ENCODE measurements around the gene MYBPC1. TPM values are rescaled to one million over a fixed set of nuclear protein-coding genes. Genes with fewer than 3 reads are reported as not detected.

The MYBPC1 gene
- total RNA-seq, 1 experiment from 2014 or later = not detected

DNA sequence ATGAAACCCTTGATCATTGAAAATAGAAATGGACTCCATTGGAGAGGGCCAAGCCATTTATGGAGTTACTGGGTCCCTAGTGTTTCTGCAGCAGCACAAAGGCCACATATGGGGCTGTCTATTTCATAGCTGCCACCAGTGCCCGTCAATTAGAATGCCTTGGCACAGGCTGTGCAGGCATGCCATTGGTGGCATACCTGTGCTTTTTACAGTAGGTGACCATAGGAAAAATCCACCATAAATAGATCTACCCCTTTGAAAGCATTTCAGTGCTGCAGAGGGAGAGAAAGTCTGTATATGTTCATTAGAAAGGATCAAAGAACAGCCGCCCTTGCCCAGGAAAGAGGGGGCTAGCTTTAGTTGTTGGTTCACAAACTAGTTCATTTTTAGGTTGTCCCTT is 13.1 kb downstream of the MYBPC1 start:
- Mint-ChIP-seq H3K4me1 (peaks cover 14% of the 10 kb centered on the region in 2 experiments), H3K27me3 (ENCODE audit: low read depth) (no peaks in the 10 kb centered on the region; the same call in 1 of the 2 replicates), H3K27ac (no peak overlapping the region), H3K9me3 (no peaks in the 10 kb centered on the region), H3K4me3 (no peak overlapping the region), H3K36me3 (ENCODE audit: insufficient read depth in 1 of 3, low read depth in 3 of 3) (no peaks in the 10 kb centered on the region)
- no peak for TF ChIP-seq CTCF (conservative IDR thresholded peaks at IDR 0.05)
- Histone ChIP-seq H3K79me1 (ENCODE audit: insufficient read depth, low read depth, low read length, poor library complexity, severe bottlenecking) (no peaks in the 10 kb centered on the region), H4K20me1 (ENCODE audit: control insufficient read depth, insufficient read depth, insufficient read length) (no peaks in the 10 kb centered on the region), H4K91ac (ENCODE audit: insufficient read length, low read depth, low read length) (no peak overlapping the region), H3K27ac (ENCODE audit: insufficient read length, low read depth, low read length) (no peak overlapping the region), H3K79me2 (ENCODE audit: insufficient read depth, low read length) (no peaks in the 10 kb centered on the region), H3K56ac (ENCODE audit: insufficient read length, low read depth, low read length) (no peak overlapping the region), H2BK20ac (ENCODE audit: low read depth, low read length, poor library complexity, severe bottlenecking) (no peak overlapping the region), H3K4me1 (ENCODE audit: insufficient read depth, low read length) (0 out of 2 replicates have a peak, but pooled peaks cover 6% of the 10 kb centered on the region), H3K14ac (ENCODE audit: insufficient read depth, low read length) (no peak overlapping the region), H2BK15ac (ENCODE audit: low read depth, low read length) (no peak overlapping the region), H2BK12ac (ENCODE audit: insufficient read length, low read depth, low read length) (no peak overlapping the region), H3T11ph (ENCODE audit: low read length) (no peak overlapping the region), H2AK5ac (ENCODE audit: insufficient read length, low read length) (no peak overlapping the region), H3K4ac (ENCODE audit: low read depth, low read length) (no peak overlapping the region), H4K5ac (ENCODE audit: insufficient read length, low read depth, low read length) (no peak overlapping the region), H3K18ac (ENCODE audit: insufficient read length, low read depth, low read length) (no peak overlapping the region), H2AFZ (ENCODE audit: low read length) (no peak overlapping the region), H3K4me2 (ENCODE audit: insufficient read depth, insufficient read length, low read length) (no peak overlapping the region), H3K27me3 (ENCODE audit: insufficient read depth, low read length) (no peaks in the 10 kb centered on the region), H4K8ac (replicated peaks; ENCODE audit: insufficient read length, low read depth, low read length) (no peak overlapping the region), H3K9me3 (ENCODE audit: control insufficient read depth, low read depth, low read length) (no peaks in the 10 kb centered on the region), H2BK5ac (ENCODE audit: insufficient read length, low read length) (no peak overlapping the region), H3K23ac (ENCODE audit: insufficient read length, low read depth, low read length) (no peak overlapping the region), H3K23me2 (ENCODE audit: insufficient read length, low read depth, low read length, poor library complexity, severe bottlenecking) (no peaks in the 10 kb centered on the region), H3K9ac (ENCODE audit: extremely low read depth, insufficient read length, low read length) (no peak overlapping the region), H2BK120ac (ENCODE audit: low read depth, low read length, poor library complexity, severe bottlenecking) (no peak overlapping the region)
- no CpG with 5 or more reads among the region's 2 CpGs for WGBS (ENCODE audit: extremely low coverage, insufficient read length, low lambda C conversion rate)
- no peak for DNase-seq
